Kidney glomerular epithelial cell (primary cell): ENCODE data around the gene SERPINA5.

Experiments used
- DNase-seq: peaks from one replicate; lab custom pipeline; 2025; lab: John Stamatoyannopoulos, UW

The SERPINA5 gene, protein sequence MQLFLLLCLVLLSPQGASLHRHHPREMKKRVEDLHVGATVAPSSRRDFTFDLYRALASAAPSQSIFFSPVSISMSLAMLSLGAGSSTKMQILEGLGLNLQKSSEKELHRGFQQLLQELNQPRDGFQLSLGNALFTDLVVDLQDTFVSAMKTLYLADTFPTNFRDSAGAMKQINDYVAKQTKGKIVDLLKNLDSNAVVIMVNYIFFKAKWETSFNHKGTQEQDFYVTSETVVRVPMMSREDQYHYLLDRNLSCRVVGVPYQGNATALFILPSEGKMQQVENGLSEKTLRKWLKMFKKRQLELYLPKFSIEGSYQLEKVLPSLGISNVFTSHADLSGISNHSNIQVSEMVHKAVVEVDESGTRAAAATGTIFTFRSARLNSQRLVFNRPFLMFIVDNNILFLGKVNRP

DNA sequence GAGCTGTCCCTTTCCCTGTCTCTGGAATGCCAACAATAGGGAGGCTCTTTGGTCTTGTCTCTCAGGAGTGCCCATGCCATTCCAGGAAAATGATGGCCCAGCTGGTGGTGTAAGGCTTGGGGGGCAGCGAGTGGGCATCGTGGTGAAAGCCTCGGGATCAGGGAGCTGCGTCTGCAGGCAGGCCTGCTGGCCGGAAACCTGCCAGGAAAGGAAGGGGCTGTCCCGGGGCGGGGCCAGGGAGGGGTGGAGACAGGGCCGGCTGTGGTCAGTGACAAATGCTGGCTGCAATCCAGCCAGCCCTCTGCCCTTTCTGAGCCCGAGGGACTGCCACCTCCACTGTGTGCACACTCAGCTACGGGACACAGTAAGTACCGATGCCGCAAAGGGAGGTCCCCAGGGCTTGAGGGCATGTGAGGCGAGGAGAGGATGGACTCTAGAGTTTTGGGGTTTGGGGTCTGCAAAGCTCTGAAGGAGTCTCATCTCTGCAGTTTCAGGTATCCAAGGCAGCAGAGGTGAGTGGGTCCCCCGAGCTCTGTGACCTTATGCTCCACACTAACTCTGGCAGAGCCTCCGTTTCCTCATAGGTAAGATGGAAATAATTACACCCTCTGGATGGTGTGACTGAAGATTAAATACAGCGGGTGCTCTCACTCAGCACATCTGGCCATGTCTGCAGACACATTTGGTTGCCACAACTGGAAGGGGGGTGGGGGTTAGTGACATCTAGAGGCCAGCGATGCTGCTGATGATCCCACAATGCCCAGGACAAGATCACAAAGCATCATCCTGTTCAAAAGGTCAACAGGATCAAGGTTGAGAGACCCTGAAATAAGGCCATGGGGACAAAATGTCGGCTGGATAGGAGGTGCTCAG, at the start of gene SERPINA5:
Gene SERPINA5 (plus strand): TSS at position 300 of the 873 bp plus-strand sequence. CDS start 5,937 bp downstream, outside the sequence.
- peak; percentile 4 for DNase-seq

DNA sequence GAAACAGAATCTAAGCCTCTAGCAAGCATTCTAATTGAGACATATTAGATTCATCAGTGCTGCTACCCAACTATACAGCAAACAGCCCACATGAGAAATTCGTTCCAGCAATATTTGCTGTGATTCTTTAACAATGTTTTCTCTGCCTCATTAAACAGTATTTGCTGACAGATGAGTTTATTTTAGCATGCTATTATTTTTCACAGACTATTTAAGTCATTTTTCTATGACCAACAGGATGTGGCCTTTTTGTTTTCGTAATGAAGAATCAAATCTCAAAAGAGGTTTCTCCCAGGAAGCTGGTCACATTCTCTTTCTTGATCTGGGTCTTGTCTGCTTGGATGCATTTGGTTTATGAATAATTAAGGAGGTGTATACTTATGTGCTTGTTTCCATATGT, 48.8 kb upstream of the SERPINA5 start:
- DNase-seq, result no peak

GRCh38 chr14:94535506-94535905, 45.7 kb upstream of the SERPINA5 start:
- no peak for DNase-seq

- DNase-seq, result no peak
Measured at GRCh38 chr14:94536836-94537235, 44.4 kb upstream of the SERPINA5 start.

DNA sequence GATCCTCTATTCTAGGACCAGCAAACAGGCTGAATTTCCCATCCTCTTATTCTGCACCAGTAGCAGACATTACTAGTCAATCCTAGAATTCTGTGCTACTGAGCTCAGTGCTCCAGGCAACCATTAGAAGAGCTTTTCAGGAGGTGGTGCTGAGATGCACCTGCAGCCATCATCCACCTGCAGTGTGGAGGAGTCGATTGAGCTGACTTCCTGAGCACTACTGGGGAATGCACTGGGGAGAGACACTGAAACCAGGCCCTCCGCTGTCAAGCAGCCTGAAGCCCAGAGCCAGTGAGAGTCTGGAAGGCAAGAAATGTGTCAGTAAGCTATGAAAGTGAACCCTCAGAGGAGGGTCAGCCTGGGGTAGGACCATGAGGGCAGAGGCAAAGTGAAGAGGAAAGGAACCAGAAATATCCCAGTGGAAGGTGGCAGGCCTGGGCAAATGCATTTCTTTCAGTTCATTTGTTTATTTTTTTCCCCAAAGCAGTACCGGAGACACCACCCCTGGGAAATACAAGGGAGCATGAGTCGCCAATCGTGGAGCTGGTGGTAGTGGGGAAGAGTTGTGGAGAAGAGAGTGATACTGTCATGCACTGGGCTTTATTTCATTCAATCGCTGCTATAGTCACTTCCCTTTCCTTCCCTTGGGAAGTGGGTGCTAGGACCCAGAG, 43.0 kb upstream of the SERPINA5 start:
- DNase-seq, result no peak

DNA sequence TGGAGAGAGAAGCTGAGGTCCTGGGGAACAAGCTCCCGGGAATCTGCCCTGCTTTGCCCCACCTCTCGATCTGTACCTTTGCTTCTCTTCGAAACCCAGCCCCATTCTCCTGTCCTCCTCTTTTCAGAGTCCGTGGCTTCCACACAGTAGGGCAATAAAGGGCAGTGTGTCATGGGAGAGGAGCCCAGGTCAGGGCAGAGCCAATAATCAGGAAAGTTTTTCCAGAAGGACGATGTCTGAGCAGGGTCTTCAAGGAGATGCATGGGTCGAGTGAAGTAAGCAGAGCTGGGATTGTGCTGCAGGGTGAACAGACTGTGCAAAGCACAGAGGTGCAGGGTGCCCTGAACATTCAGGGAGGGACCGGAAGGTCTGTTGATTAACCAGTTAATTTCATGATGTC, 42.0 kb upstream of the SERPINA5 start:
- DNase-seq, result no peak

GRCh38 chr14:94540031-94540794, 41.0 kb upstream of the SERPINA5 start:
- no peak for DNase-seq

DNA sequence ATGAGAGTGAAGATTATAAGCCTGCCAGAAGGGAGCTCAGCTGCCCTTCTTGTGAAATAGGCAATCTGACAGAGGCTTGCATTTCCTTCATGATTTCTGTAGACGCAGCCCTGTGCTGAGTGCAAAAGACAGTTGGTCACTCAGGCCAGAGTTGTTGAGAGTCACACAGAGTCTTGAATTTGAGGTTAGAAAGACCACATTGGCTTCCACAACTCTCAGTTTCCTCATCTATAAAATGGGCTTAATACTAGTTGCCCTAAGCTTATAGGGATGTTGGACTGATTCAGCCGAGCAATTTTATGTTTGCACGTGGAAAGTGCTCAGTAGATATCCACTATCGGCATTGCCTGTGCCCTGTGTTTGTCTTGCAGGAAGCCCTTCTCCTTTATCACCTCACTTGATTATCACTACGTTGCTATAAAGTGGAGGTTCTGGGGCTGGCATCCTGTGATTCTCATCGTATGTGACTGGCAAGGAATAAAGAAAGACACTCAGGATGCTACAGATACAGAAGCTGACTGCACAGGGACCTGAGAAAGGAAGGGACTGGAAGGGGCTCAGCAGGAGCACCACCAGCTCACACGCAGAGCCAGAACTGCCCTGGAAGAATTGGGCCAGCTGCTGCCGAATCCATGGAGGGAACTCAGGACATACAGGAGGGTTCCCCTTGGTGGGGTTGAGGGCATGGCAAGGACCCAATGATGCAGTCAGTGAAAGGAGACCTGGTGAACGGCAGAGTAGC, 39.8 kb upstream of the SERPINA5 start:
- no peak for DNase-seq

DNA sequence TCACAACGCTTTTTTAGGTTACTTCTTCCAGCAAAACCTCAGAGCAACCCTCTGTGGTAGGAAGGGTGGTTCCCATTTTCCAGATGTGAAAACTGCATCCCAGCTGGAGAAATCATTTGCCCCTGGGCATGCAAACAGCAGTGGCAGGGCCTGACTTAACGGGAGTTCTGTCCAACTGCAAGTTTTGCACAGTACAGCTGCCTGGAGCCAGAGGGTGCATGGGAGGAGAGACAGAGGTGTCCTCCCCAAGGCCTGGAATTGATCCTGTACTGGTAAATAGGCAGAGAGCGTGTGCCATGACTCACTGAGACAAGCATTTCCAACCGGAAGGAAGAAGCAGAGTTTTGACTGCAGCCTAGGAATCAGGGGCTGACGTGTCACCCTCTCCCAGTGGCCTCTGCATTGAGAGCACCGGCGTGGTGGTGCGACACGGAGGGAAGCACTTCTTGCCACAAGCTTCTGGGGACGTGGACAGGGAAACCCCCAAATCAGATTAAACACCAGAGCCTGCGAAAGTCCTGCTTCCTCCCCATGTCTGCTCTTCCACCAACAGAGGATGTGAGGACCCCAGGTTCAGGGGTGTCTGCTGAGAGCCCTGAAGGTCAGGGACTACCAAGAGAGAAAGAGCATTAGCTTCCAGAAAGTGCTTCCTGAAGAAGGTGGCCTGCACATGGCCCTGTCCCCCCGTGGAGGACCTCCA, 39.0 kb upstream of the SERPINA5 start:
- DNase-seq, result no peak

- no peak for DNase-seq
Measured at GRCh38 chr14:94542811-94543440, 38.3 kb upstream of the SERPINA5 start.

GRCh38 chr14:94543449-94544124, 37.6 kb upstream of the SERPINA5 start:
- no peak for DNase-seq

GRCh38 chr14:94544726-94545125, 36.5 kb upstream of the SERPINA5 start:
- no peak for DNase-seq

DNA sequence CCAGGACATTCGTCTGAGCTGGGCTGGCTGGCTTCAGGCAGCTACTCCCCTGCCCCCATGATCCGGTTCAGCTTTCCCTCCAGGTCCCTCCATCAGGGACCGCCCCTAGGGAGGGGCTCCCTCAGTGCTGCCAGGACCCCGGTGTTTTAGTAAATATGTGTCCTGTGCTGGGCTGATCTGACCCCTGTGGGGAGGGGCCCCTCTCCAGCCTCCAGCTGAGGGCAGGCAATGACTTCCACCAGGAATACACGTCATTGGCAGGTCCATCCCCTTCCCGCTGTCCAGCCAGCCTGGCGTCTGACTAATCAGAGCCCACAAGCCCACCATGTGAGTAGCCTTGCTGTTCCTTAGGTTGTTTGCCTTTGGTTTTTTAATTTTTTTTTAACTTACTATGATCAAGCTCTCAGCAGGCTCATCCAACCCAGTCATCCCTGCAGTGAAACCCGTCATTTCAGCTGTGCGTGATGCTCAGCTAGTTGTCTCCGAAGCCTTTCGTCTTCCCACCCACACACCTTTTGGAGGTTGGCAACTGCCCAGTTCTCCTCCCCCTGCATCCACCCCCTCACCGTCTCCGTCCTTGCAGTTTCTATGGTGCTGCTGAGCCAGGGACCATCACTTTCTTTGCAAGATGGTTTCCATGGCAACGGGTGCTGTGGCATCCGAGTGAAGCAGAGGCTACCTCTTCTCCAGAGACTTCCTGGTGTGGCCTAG, 35.9 kb upstream of the SERPINA5 start:
- no peak for DNase-seq

- DNase-seq, result no peak
Measured at GRCh38 chr14:94547151-94547680, 34.0 kb upstream of the SERPINA5 start.

DNA sequence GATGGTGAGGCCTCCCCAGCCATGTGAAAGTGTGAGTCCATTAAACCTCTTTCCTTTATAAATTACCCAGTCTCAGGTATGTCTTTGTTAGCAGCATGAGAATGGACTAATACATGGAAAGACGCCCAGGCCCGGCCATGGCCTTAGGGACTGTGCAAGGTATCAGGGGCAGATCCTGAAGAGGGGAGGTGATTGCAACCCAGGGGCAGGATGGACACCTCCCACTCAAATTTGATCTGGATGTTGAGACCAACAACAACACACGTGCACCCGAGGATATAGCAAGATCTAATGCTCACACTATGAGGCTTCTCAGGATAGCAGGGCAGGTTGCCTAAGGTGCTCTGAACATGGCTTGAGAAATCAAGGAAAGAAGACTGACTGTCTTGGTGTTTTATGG, 33.5 kb upstream of the SERPINA5 start:
- DNase-seq, result no peak

GRCh38 chr14:94548131-94548998, 32.9 kb upstream of the SERPINA5 start:
- DNase-seq, result no peak
